Esophagus (tissue), 2 donors: ENCODE measurements around the gene CDC42BPA. TPM values are rescaled to one million over a fixed set of nuclear protein-coding genes. Genes with fewer than 3 reads are reported as not detected.

Experiments used
- H3K27ac ChIP-seq, 2 donors: one replicate each; pipeline ENCODE4 v1.5.1; 2013; ENCODE audit warnings: low read depth in 2 of 2, mild to moderate bottlenecking in 2 of 2, inconsistent platforms in 1 of 2, low read length in 1 of 2, moderate library complexity in 1 of 2
- H3K27me3 ChIP-seq, 2 donors: one replicate each; pipeline ENCODE4 v1.6.1; 2013; ENCODE audit warnings: low read length in 2 of 2, control low read depth in 1 of 2, mild to moderate bottlenecking in 1 of 2; ENCODE audit not compliant: insufficient read depth in 2 of 2, control insufficient read depth in 1 of 2
- H3K36me3 ChIP-seq, 2 donors: one replicate each; pipeline ENCODE4 v1.6.1; 2013; ENCODE audit warnings: low read length in 1 of 2; ENCODE audit not compliant: control insufficient read depth in 2 of 2, insufficient read depth in 2 of 2
- H3K4me1 ChIP-seq, 2 donors: one replicate each; pipeline ENCODE4 v1.6.1; 2013; ENCODE audit warnings: low read length in 1 of 2; ENCODE audit not compliant: control insufficient read depth in 2 of 2, insufficient read depth in 2 of 2
- H3K4me3 ChIP-seq, 2 donors: one replicate each; pipeline ENCODE4 v1.5.1; 2013; ENCODE audit warnings: low read length in 2 of 2, mild to moderate bottlenecking in 2 of 2, low read depth in 1 of 2, moderate library complexity in 1 of 2
- H3K9me3 ChIP-seq, 2 donors: one replicate each; pipeline ENCODE4 v1.6.1; 2013; ENCODE audit warnings: mild to moderate bottlenecking in 2 of 2, low read depth in 1 of 2, low read length in 1 of 2, moderate library complexity in 1 of 2; ENCODE audit not compliant: control insufficient read depth in 2 of 2, insufficient read depth in 1 of 2
- WGBS, 2 donors: extraction: QIAGEN DNeasy Blood & Tissue Kit; methylation state at CpG; one replicate each; pipeline ENCODE4 v1.1.7; 2013; 5-methylcytosine and 5-hydroxymethylcytosine counted together
- polyA plus RNA-seq, 2 donors: library from polyadenylated mRNA; stranded (reverse); fragments of 200-250 nt; gene quantifications; one replicate each; pipeline ENCODE4 v1.2.3, GENCODE V29; 2013
- donor health status: healthy with polysubstance abuse.
- donor health status: Bipolar disorder and iron deficiency.

Gene CDC42BPA
- polyA plus RNA-seq, 2 donors = 2.5 to 3.6 TPM

- no peaks in the 10 kb centered on the region for H3K9me3 ChIP-seq
- 91 to 93% methylated on average over 31 of the region's 31 CpGs for WGBS, 2 donors
- H3K4me1 ChIP-seq = peaks cover 2% of the 10 kb centered on the region in 2 donors
- peaks cover 3 to 40% of the 10 kb centered on the region in 2 donors for H3K36me3 ChIP-seq
- no peaks in the 10 kb centered on the region for H3K27me3 ChIP-seq
- no peak overlapping the region for H3K4me3 ChIP-seq
- no peak overlapping the region for H3K27ac ChIP-seq
Measured at GRCh38 chr1:226982451-226983177, 335.7 kb downstream of the CDC42BPA start.

- Histone ChIP-seq H3K27me3 (no peaks in the 10 kb centered on the region), H3K27ac (no peak overlapping the region), H3K36me3 (peaks cover 3 to 36% of the 10 kb centered on the region in 2 donors), H3K4me1 (peaks cover 0 to 2% of the 10 kb centered on the region in 2 donors), H3K4me3 (no peak overlapping the region), H3K9me3 (no peaks in the 10 kb centered on the region)
- WGBS, 2 donors = 94 to 95% methylated on average over 18 of the region's 18 CpGs
Measured at GRCh38 chr1:226981838-226982237, 336.5 kb downstream of the CDC42BPA start.

GRCh38 chr1:226981386-226981817 is 336.9 kb downstream of the CDC42BPA start:
- WGBS, 2 donors = 84 to 98% methylated on average over 11 to 12 of the region's 12 CpGs
- no peaks in the 10 kb centered on the region for H3K27me3 ChIP-seq
- H3K9me3 ChIP-seq = no peaks in the 10 kb centered on the region
- no peak overlapping the region for H3K27ac ChIP-seq
- no peak overlapping the region for H3K4me3 ChIP-seq
- peaks cover 0 to 2% of the 10 kb centered on the region in 2 donors for H3K4me1 ChIP-seq
- H3K36me3 ChIP-seq = peaks cover 3 to 33% of the 10 kb centered on the region in 2 donors

- Histone ChIP-seq H3K4me3 (no peak overlapping the region), H3K27me3 (no peaks in the 10 kb centered on the region), H3K4me1 (peaks cover 0 to 2% of the 10 kb centered on the region in 2 donors), H3K27ac (no peak overlapping the region), H3K9me3 (no peaks in the 10 kb centered on the region), H3K36me3 (peaks cover 3 to 31% of the 10 kb centered on the region in 2 donors)
- WGBS, 2 donors = 85 to 89% methylated on average over 25 to 26 of the region's 26 CpGs
Measured at GRCh38 chr1:226980565-226981385, 337.5 kb downstream of the CDC42BPA start.

- Histone ChIP-seq H3K27ac (no peak overlapping the region), H3K4me3 (no peak overlapping the region), H3K27me3 (no peaks in the 10 kb centered on the region), H3K9me3 (no peaks in the 10 kb centered on the region), H3K36me3 (peaks cover 3 to 26% of the 10 kb centered on the region in 2 donors), H3K4me1 (peaks cover under 1 to 2% of the 10 kb centered on the region in 2 donors)
- 89 to 93% methylated on average over 4 of the region's 4 CpGs for WGBS, 2 donors
Measured at GRCh38 chr1:226980122-226980560, 338.2 kb downstream of the CDC42BPA start.

- Histone ChIP-seq H3K9me3 (no peaks in the 10 kb centered on the region), H3K4me1 (peaks cover under 1 to 6% of the 10 kb centered on the region in 2 donors), H3K27me3 (no peaks in the 10 kb centered on the region), H3K36me3 (peaks cover 3 to 25% of the 10 kb centered on the region in 2 donors), H3K4me3 (no peak overlapping the region), H3K27ac (no peak overlapping the region)
- 85% methylated on average over 12 of the region's 12 CpGs for WGBS, 2 donors
Measured at GRCh38 chr1:226979517-226980121, 338.7 kb downstream of the CDC42BPA start.

GRCh38 chr1:226979115-226979516 is 339.2 kb downstream of the CDC42BPA start:
- Histone ChIP-seq H3K4me3 (no peak overlapping the region), H3K36me3 (peaks cover 3 to 20% of the 10 kb centered on the region in 2 donors), H3K27me3 (no peaks in the 10 kb centered on the region), H3K4me1 (peaks cover 6 to 11% of the 10 kb centered on the region in 2 donors), H3K27ac (no peak overlapping the region), H3K9me3 (no peaks in the 10 kb centered on the region)
- 85 to 90% methylated on average over 15 of the region's 15 CpGs for WGBS, 2 donors

- Histone ChIP-seq H3K4me1 (peaks cover 6 to 11% of the 10 kb centered on the region in 2 donors), H3K27me3 (no peaks in the 10 kb centered on the region), H3K4me3 (no peak overlapping the region), H3K27ac (no peak overlapping the region), H3K36me3 (peaks cover 3 to 15% of the 10 kb centered on the region in 2 donors), H3K9me3 (no peaks in the 10 kb centered on the region)
- WGBS, 2 donors = 90 to 95% methylated on average over 5 to 8 of the region's 10 CpGs
Measured at GRCh38 chr1:226978432-226979114, 339.7 kb downstream of the CDC42BPA start.
